Peyer's patch (tissue), 4 donors: Measurements from ENCODE around the gene TBX15.

Experiments used
- CTCF ChIP-seq, 6 experiments: fragments of 450-650 bp in 4 of 6; fragments of 200-600 bp in 2 of 6; sonication (generic) in 1 of 6; IDR thresholded peaks; one replicate each; pipeline ENCODE4 v1.5.1; 2017 to 2019; ENCODE audit warnings: antibody characterized with exemption in 6 of 6, mild to moderate bottlenecking in 3 of 6, moderate library complexity in 1 of 6
- POLR2A ChIP-seq, 2 donors: fragments of 450-650 bp; IDR thresholded peaks; one replicate each; pipeline ENCODE4 v1.5.1; 2017; ENCODE audit warnings: antibody characterized with exemption in 2 of 2, mild to moderate bottlenecking in 2 of 2, moderate library complexity in 2 of 2

GRCh38 chr1:118868387-118868786, 119.8 kb downstream of the TBX15 start:
- TF ChIP-seq CTCF (IDR thresholded peaks at IDR 0.05) (no peak), POLR2A (IDR thresholded peaks at IDR 0.05) (no peak)
